Measurements from ENCODE around the gene KLF13.

DNA sequence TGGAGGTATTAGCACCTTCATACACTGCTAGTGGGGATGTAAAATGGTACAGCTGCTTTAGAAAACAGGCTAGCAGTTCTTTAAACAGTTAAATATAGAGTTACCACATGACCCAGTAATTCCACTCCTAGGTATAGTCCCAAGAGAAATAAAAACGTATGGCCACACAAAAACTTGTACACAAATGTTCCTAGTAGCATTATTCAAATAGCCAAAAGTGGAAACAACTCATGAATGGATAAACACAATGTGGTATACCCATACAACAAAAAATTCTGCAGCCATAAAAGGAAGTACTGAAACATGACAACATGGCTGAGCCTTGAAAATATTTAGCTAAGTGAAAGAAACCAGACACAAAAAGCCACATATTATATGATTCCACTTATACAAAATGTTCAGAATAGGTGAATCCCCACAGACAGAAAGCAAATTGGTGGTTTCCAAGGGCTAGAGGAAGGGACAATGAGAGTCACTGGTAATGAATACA, 40.8 kb upstream of the KLF13 start:
- TF ChIP-seq CTCF (conservative IDR thresholded peaks at IDR 0.05; ENCODE audit: low read depth in 2 of 2) (no peak), CREB1 (CRISPR knock-in tag; IDR thresholded peaks at IDR 0.05; ENCODE audit: low read depth) (no peak), EZH2 (IDR thresholded peaks at IDR 0.05; ENCODE audit: low read depth, unreplicated experiment) (no peak), JUNB (IDR thresholded peaks at IDR 0.05; ENCODE audit: unreplicated experiment) (no peak), STAT1 (IDR thresholded peaks at IDR 0.05; ENCODE audit: unreplicated experiment) (no peak), EZH2phosphoT487 (IDR thresholded peaks at IDR 0.05; ENCODE audit: unreplicated experiment) (no peak), POLR2AphosphoS5 (IDR thresholded peaks at IDR 0.05; ENCODE audit: low read depth) (no peak), REST (IDR thresholded peaks at IDR 0.05; ENCODE audit: unreplicated experiment) (no peak), ZNF331 (CRISPR knock-in tag; IDR thresholded peaks at IDR 0.05; ENCODE audit: low read depth) (no peak), NANOG (IDR thresholded peaks at IDR 0.05; ENCODE audit: borderline replicate concordance) (no peak), ZNF114 (CRISPR knock-in tag; IDR thresholded peaks at IDR 0.05) (no peak)
- TF ChIP-seq, protein P1, sequence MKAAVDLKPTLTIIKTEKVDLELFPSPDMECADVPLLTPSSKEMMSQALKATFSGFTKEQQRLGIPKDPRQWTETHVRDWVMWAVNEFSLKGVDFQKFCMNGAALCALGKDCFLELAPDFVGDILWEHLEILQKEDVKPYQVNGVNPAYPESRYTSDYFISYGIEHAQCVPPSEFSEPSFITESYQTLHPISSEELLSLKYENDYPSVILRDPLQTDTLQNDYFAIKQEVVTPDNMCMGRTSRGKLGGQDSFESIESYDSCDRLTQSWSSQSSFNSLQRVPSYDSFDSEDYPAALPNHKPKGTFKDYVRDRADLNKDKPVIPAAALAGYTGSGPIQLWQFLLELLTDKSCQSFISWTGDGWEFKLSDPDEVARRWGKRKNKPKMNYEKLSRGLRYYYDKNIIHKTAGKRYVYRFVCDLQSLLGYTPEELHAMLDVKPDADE (IDR thresholded peaks at IDR 0.05) = no peak
